K562 (cell line): ENCODE results near the gene PIH1D1. TPM values are rescaled to one million over a fixed set of nuclear protein-coding genes. Genes with fewer than 3 reads are reported as not detected.

ENCODE experiments used
- ATAC-seq: fragments of 200-7000 bp; cut with Tn5 transposase; 3 replicates; pipeline ENCODE4 v1.9.1; 2020; ENCODE audit warnings: moderate library complexity
- BruUV-seq: library from RNA; stranded (reverse); fragments of 400-500 nt; replicated peaks from 2 replicates; lab custom pipeline; 2021; lab: Mats Ljungman, UMichigan
- CTCF ChIA-PET: fragments of 300-600 bp; formaldehyde crosslinking; extraction: SDS; loops from one replicate; lab custom pipeline; 2021; ENCODE audit warnings: low intra/inter-chr PET ratio; lab: Yijun Ruan, JAX
- POLR2A ChIA-PET: fragments of 300-600, 350-650 bp; sonication (Branson Sonifier 250); formaldehyde crosslinking; extraction: SDS; loops from one replicate; lab custom pipeline; 2021; ENCODE audit warnings: antibody characterized with exemption, inconsistent platforms; lab: Yijun Ruan, JAX
- DNase-seq, 4 experiments: peaks; one replicate each; pipeline versions ENCODE4 v3.0.0 to v3.0.0-alpha.2; 2011 to 2018; ENCODE audit warnings: low spot score in 3 of 4, mixed read lengths in 3 of 4; ENCODE audit errors: extremely low read depth in 1 of 4
- FAIRE-seq: peaks from 2 replicates; lab custom pipeline; 2011; peaks lifted over from hg19 to GRCh38; lab: Jason Lieb, UNC
- H2AFZ ChIP-seq: 2 replicates; pipeline ENCODE4 v1.6.0; 2011; ENCODE audit warnings: low read depth, low read length, control low read depth, inconsistent platforms
- H3K27ac ChIP-seq: fragments of 200-600 bp; 3 replicates; pipeline ENCODE4 v1.8.0; 2011; ENCODE audit warnings: low read depth, mild to moderate bottlenecking, control low read depth, inconsistent platforms, low read length, moderate library complexity, mixed read lengths; ENCODE audit errors: extremely low read depth
- H3K27me3 ChIP-seq, 2 experiments: fragments of 300-600 bp in 1 of 2; 2 replicates in 1 of 2; 3 replicates in 1 of 2; pipeline versions ENCODE4 v1.6.0 to v1.8.0; 2011; ENCODE audit warnings: inconsistent platforms in 2 of 2, low read length in 2 of 2, mild to moderate bottlenecking in 1 of 2, mixed read lengths in 1 of 2, moderate library complexity in 1 of 2; ENCODE audit not compliant: control insufficient read depth in 2 of 2, insufficient read depth in 2 of 2
- H3K36me3 ChIP-seq: fragments of 300-600 bp; 3 replicates; pipeline ENCODE4 v1.8.0; 2011; ENCODE audit warnings: mild to moderate bottlenecking, low read length, inconsistent platforms; ENCODE audit not compliant: control insufficient read depth, insufficient read depth
- H3K4me1 ChIP-seq, 2 experiments: fragments of 200-600 bp in 1 of 2; replicated peaks in 1 of 2; 2 replicates in 1 of 2; 3 replicates in 1 of 2; pipeline versions ENCODE4 v1.5.1 to v1.8.0; 2011; ENCODE audit warnings: inconsistent platforms in 2 of 2, low read length in 2 of 2, mild to moderate bottlenecking in 1 of 2, mixed read lengths in 1 of 2, moderate library complexity in 1 of 2; ENCODE audit not compliant: control insufficient read depth in 2 of 2, insufficient read depth in 2 of 2
- H3K4me2 ChIP-seq: 2 replicates; pipeline ENCODE4 v1.6.1; 2011; ENCODE audit warnings: low read length, control low read depth, inconsistent platforms, mixed read lengths; ENCODE audit not compliant: insufficient read depth
- H3K4me3 ChIP-seq: fragments of 200-600 bp; sonication (generic), shearing (Covaris generic); 2 replicates; pipeline ENCODE4 v1.5.1; 2016; ENCODE audit warnings: control low read depth, inconsistent platforms
- H3K79me2 ChIP-seq: fragments of 200-600 bp; 3 replicates; pipeline ENCODE4 v1.8.0; 2011; ENCODE audit warnings: low read length, inconsistent platforms; ENCODE audit not compliant: control insufficient read depth, insufficient read depth
- H3K9ac ChIP-seq, 2 experiments: 2 replicates each; pipeline versions ENCODE4 v1.6.0 to v1.6.1; 2011; ENCODE audit warnings: low read depth in 2 of 2, low read length in 2 of 2, control low read depth in 1 of 2, inconsistent platforms in 1 of 2, mild to moderate bottlenecking in 1 of 2, mixed read lengths in 1 of 2; ENCODE audit not compliant: insufficient read depth in 1 of 2
- H3K9me1 ChIP-seq: one replicate; pipeline ENCODE4 v1.6.0; 2011; ENCODE audit warnings: inconsistent platforms, mild to moderate bottlenecking, low read length, moderate library complexity; ENCODE audit not compliant: control insufficient read depth, insufficient read depth
- H3K9me3 ChIP-seq: replicated peaks from 2 replicates; pipeline ENCODE4 v1.5.1; 2011; ENCODE audit warnings: low read depth, low read length, inconsistent platforms; ENCODE audit not compliant: control insufficient read depth, insufficient read depth
- H4K20me1 ChIP-seq: replicated peaks from 2 replicates; pipeline ENCODE4 v1.6.1; 2011; ENCODE audit warnings: low read length, inconsistent platforms, mixed read lengths; ENCODE audit not compliant: control insufficient read depth, insufficient read depth
- ARHGAP35 ChIP-seq: fragments of 450-650 bp; IDR thresholded peaks from 2 replicates; pipeline ENCODE4 v1.6.1; 2018; ENCODE audit not compliant: partially characterized antibody
- CBX1 ChIP-seq: sonication (generic); IDR thresholded peaks from 2 replicates; pipeline ENCODE4 v1.6.1; 2016; ENCODE audit warnings: antibody characterized with exemption, low read depth, mild to moderate bottlenecking
- COPS2 ChIP-seq: fragments of 450-650 bp; conservative IDR thresholded peaks from 2 replicates; pipeline ENCODE4 v1.6.1; 2016; ENCODE audit warnings: mild to moderate bottlenecking, moderate library complexity
- CREBBP ChIP-seq: IDR thresholded peaks from one replicate; pipeline ENCODE4 v1.6.1; 2012; ENCODE audit warnings: low read depth, mild to moderate bottlenecking, control low read depth, inconsistent platforms, low read length
- DNMT1 ChIP-seq: fragments of 450-650 bp; IDR thresholded peaks from 2 replicates; pipeline ENCODE4 v1.6.1; 2016; ENCODE audit warnings: antibody characterized with exemption, mild to moderate bottlenecking
- FOS ChIP-seq: IDR thresholded peaks from 3 replicates; pipeline ENCODE4 v1.6.1; 2011; ENCODE audit not compliant: insufficient read length; ENCODE audit errors: extremely low read depth
- FOXM1 ChIP-seq, 2 experiments: fragments of 450-650 bp in 1 of 2; sonication (generic) in 1 of 2; formaldehyde crosslinking in 1 of 2; IDR thresholded peaks; 2 replicates each; pipeline versions ENCODE4 v1.6.1 to v1.9.0; 2017 to 2022; ENCODE audit warnings: low read depth in 2 of 2, mild to moderate bottlenecking in 2 of 2, missing genetic modification reagents in 1 of 2, moderate library complexity in 1 of 2
- KLF13 ChIP-seq: fragments of 450-650 bp; IDR thresholded peaks from 2 replicates; pipeline ENCODE4 v1.6.1; 2016; ENCODE audit warnings: missing genetic modification characterization, low read depth, mild to moderate bottlenecking, missing compliant biosample characterization, moderate library complexity, borderline replicate concordance
- MEIS2 ChIP-seq: fragments of 450-650 bp; IDR thresholded peaks from 2 replicates; pipeline ENCODE4 v1.6.1; 2014; ENCODE audit warnings: mild to moderate bottlenecking; ENCODE audit not compliant: partially characterized antibody
- SAP30 ChIP-seq: fragments of 200-600 bp; sonication (generic); IDR thresholded peaks from 2 replicates; pipeline ENCODE4 v1.6.1; 2012; ENCODE audit warnings: borderline replicate concordance, low read depth, mild to moderate bottlenecking, moderate library complexity, low read length, control low read depth, inconsistent platforms; ENCODE audit not compliant: insufficient read depth, poor library complexity, severe bottlenecking
- TRIM28 ChIP-seq: fragments of 450-650 bp; IDR thresholded peaks from 2 replicates; pipeline ENCODE4 v1.6.1; 2017
- U2AF2 ChIP-seq: fragments of 200-400 bp; formaldehyde crosslinking; optimal IDR thresholded peaks from 2 replicates; pipeline ENCODE3; 2017; ENCODE audit warnings: low read depth, mild to moderate bottlenecking, low read length
- ZBED1 ChIP-seq: IDR thresholded peaks from 2 replicates; pipeline ENCODE4 v1.6.1; 2014
- ZNF184 ChIP-seq: sonication (generic); formaldehyde crosslinking; IDR thresholded peaks from 2 replicates; pipeline ENCODE4 v1.5.0; 2020; ENCODE audit warnings: missing genetic modification reagents
- WGBS: fragments of 100-300 bp; shearing (Covaris generic); methylation state at CpG from one replicate; pipeline ENCODE4 v1.1.6; 2016; ENCODE audit warnings: low coverage, mixed read lengths; ENCODE audit not compliant: insufficient coverage; ENCODE audit errors: missing lambda C conversion rate; 5-methylcytosine and 5-hydroxymethylcytosine counted together
- in situ Hi-C: fragments of 300-500 bp; cut with MboI; formaldehyde crosslinking; loops from 4 replicates; pipeline ENCODE4 v1.15.0; 2018; ENCODE audit warnings: inconsistent platforms, mixed read lengths
- intact Hi-C: fragments of 100-400 bp; cut with micrococcal nuclease; formaldehyde crosslinking; loops from 2 replicates; pipeline ENCODE4 v1.14.2; 2022
- polyA plus RNA-seq, 8 experiments: library from polyadenylated mRNA; depleted of rRNA in 4 of 8; stranded (reverse) in 5 of 8; unstranded in 3 of 8; fragments of >200 nt; fragmentation: Nextera tagmentation in 2 of 8; fragmentation: Illumina TruSeq in 1 of 8; extraction: Ambion mirVana in 2 of 8; extraction: Trizol in 1 of 8; gene quantifications; 2 replicates each; pipeline versions ENCODE4 v1.2.1 to v1.2.3, GENCODE V29; 2011 to 2014; ENCODE audit warnings: inconsistent platforms in 1 of 8, missing spikeins in 1 of 8
- total RNA-seq, 7 experiments: library from RNA; depleted of rRNA in 6 of 7; stranded (reverse); fragments of >200 nt in 6 of 7; fragmentation: Illumina TruSeq in 2 of 7; extraction: Trizol in 2 of 7; gene quantifications; 2 replicates each; pipeline versions ENCODE4 v1.2.1 to v1.2.3, GENCODE V29; 2011 to 2021; ENCODE audit warnings: low replicate concordance in 1 of 7
- TF ChIP-seq, protein P1 (sequence below): fragments of 450-650 bp; formaldehyde crosslinking; IDR thresholded peaks from 2 replicates; pipeline ENCODE4 v1.4.0; 2020; ENCODE audit warnings: mild to moderate bottlenecking, mixed read lengths

PIH1D1 gene
- total and polyA plus RNA-seq, 9 of the 15 experiments (the other 6 are each of a cell fraction or from before 2014, with no cell fraction given), result 26.5 to 224 (median 137) TPM

DNA sequence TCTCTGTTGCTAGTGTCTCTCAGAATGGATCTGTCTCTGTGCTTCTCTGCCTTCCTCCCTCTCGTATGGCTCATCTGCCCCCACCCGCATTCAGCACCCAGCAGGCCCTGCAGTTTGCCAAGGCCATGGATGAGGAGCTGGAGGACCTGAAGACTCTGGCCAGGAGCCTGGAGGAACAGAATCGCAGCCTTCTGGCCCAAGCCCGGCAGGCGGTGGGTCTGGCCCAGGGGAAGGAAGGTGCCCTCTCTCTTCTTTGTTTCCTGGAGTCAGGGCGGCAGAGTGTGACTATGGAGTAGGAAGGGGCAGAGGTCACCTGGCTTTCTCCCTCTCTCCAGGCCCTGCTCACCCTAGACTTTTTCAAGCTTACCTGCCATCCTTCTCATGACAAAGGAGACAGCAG lies 52.7 kb downstream of the PIH1D1 start:
- no TSS peak for BruUV-seq
- ChIA-PET POLR2A (no interaction called here), CTCF (no interaction called here)
- Histone ChIP-seq H3K36me3 (no peaks in the 10 kb centered on the region), H4K20me1 (no peaks in the 10 kb centered on the region), H3K4me1 (peaks cover 7 to 24% of the 10 kb centered on the region in 2 experiments), H3K9me1 (no peaks in the 10 kb centered on the region), H3K9me3 (no peaks in the 10 kb centered on the region)
- FAIRE-seq (no peak), ATAC-seq (no peak), DNase-seq (no peak)
- no peak for TF ChIP-seq DNMT1
- no peak for TF ChIP-seq TRIM28
- TF ChIP-seq KLF13 (tag), result no peak
- no peak for TF ChIP-seq FOS
- no peak for TF ChIP-seq ARHGAP35
- no peak for TF ChIP-seq MEIS2
- TF ChIP-seq CREBBP, result no peak
- TF ChIP-seq ZNF184 (CRISPR knock-in tag), result no peak
- TF ChIP-seq ZBED1, result no peak
- no peak for TF ChIP-seq COPS2
- no peak for TF ChIP-seq SAP30
- no peak for TF ChIP-seq U2AF2
- TF ChIP-seq, protein P1, sequence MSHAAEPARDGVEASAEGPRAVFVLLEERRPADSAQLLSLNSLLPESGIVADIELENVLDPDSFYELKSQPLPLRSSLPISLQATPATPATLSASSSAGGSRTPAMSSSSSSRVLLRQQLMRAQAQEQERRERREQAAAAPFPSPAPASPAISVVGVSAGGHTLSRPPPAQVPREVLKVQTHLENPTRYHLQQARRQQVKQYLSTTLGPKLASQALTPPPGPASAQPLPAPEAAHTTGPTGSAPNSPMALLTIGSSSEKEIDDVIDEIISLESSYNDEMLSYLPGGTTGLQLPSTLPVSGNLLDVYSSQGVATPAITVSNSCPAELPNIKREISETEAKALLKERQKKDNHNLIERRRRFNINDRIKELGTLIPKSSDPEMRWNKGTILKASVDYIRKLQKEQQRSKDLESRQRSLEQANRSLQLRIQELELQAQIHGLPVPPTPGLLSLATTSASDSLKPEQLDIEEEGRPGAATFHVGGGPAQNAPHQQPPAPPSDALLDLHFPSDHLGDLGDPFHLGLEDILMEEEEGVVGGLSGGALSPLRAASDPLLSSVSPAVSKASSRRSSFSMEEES, result no peak
- TF ChIP-seq FOXM1 (IDR thresholded peaks at IDR 0.05; ENCODE audit: low read depth), result no peak
- no peak for TF ChIP-seq FOXM1 (CRISPR knock-in tag; IDR thresholded peaks at IDR 0.05; ENCODE audit: low read depth)
- TF ChIP-seq CBX1, result no peak
- TF ChIP-seq, all 486 proteins: peak for 0
- H3K27ac ChIP-seq, result no peak overlapping the region
- peak overlapping the region in 1 of 2 experiments; percentile 75; a peak in 2 of 4 replicates for H3K9ac ChIP-seq
- WGBS, result 52% methylated on average over 6 of the region's 6 CpGs
- H3K79me2 ChIP-seq, result no peaks in the 10 kb centered on the region
- no peaks in the 10 kb centered on the region for H3K27me3 ChIP-seq
- in situ Hi-C loops (no loop called here), intact Hi-C loops (no loop called here)
- H3K4me2 ChIP-seq, result no peak overlapping the region
- no peak overlapping the region for H3K4me3 ChIP-seq
- H2AFZ ChIP-seq, result no peak overlapping the region
